IPS DF 6.9 (cell line): ENCODE measurements around the gene HES6.

Source experiments
- DNase-seq: peaks from one replicate; pipeline ENCODE4 v3.0.0-alpha.2; 2013; ENCODE audit warnings: low read depth, low spot score
- H3K27ac ChIP-seq: one replicate; pipeline ENCODE4 v1.5.1; 2013; ENCODE audit warnings: low read length, control low read depth
- H3K27me3 ChIP-seq: 2 replicates; pipeline ENCODE4 v1.6.1; 2013; ENCODE audit warnings: mild to moderate bottlenecking, low read length; ENCODE audit not compliant: control insufficient read depth, insufficient read depth
- H3K36me3 ChIP-seq: 2 replicates; pipeline ENCODE4 v1.6.1; 2013; ENCODE audit warnings: low read length; ENCODE audit not compliant: control insufficient read depth, insufficient read depth
- H3K4me1 ChIP-seq: 2 replicates; pipeline ENCODE4 v1.6.1; 2013; ENCODE audit warnings: low read length; ENCODE audit not compliant: control insufficient read depth, insufficient read depth
- H3K4me3 ChIP-seq: 2 replicates; pipeline ENCODE4 v1.5.1; 2013; ENCODE audit warnings: mild to moderate bottlenecking, low read length
- H3K9me3 ChIP-seq: 2 replicates; pipeline ENCODE4 v1.6.1; 2013; ENCODE audit warnings: low read length, inconsistent platforms; ENCODE audit not compliant: control insufficient read depth, insufficient read depth
- WGBS: extraction: QIAGEN DNeasy Blood & Tissue Kit; methylation state at CpG from one replicate; pipeline ENCODE4 v1.1.7; 2013; ENCODE audit warnings: mixed read lengths, missing lambda C conversion rate; ENCODE audit not compliant: insufficient read length, insufficient coverage; 5-methylcytosine and 5-hydroxymethylcytosine counted together

Gene HES6

DNA sequence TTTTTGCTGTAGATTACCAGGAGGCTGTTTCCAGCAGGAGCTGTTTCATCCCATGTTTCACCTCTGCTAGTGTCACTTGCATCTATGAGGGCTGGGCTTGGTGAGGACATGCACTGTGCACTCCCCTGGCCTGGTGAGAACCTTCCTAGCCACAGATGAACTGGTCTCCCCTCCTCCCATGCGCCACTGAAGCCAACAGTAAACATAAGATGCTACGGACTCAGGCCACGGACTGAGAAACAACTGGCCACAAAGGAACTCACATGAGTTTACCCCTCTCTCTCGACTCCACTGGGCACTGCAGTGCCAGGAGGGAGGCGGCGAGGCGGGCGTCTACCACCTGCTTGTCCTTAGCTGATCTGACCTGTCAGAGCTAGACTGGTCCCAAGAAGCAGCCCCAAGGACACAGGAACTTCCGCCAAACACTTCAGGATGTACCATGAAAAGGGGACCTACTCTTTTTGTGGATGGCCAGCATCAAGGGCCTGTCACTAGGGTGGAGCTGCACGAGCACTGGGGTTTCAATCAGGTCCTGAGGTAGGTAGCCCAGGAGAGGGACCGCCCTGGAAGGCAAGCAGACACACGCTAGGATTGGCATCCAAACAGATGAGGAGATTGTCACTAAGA lies 22.8 kb upstream of the HES6 start:
- Histone ChIP-seq H3K36me3 (no peaks in the 10 kb centered on the region), H3K4me3 (no peak overlapping the region), H3K9me3 (no peaks in the 10 kb centered on the region), H3K4me1 (no peaks in the 10 kb centered on the region), H3K27me3 (no peaks in the 10 kb centered on the region), H3K27ac (no peak overlapping the region)
- WGBS, result no CpG with 5 or more reads among the region's 12 CpGs
- no peak for DNase-seq

DNA sequence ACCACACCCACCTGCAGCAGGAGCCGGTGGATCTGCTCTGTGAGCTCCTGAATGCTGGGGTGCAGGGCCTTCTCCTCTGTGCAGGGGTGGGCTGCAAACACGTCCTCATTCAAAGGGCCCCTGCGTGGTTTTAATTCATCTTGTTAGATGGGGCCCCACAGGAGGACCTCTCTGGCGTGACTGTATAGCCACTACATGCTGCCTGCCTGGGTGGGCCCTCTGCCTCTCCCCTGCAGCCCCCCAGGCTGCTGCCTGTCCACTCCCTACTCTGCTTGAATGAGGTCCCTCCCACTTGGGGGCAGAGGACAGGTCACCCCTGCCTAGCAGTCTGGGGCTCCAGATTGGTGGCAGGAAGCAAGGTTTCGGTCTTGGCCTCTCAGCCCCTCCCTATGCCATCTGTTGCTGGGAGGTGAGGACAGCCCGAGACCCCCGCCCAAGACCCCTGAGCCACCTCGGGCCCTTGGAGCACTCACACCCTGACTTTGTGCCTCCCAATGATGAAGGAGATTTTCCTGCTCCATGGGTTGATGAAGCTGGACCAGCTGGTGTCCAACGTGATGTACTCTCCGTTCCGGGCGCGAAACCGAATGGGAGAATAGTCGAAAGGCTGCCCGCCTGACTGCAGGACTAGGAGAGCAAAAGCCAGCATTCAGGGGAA lies 22.0 kb upstream of the HES6 start:
- H3K27ac ChIP-seq, result no peak overlapping the region
- no peaks in the 10 kb centered on the region for H3K4me1 ChIP-seq
- H3K27me3 ChIP-seq, result no peaks in the 10 kb centered on the region
- no peak overlapping the region for H3K4me3 ChIP-seq
- WGBS, result no CpG with 5 or more reads among the region's 16 CpGs
- no peaks in the 10 kb centered on the region; the same call in 1 of the 2 replicates for H3K36me3 ChIP-seq
- H3K9me3 ChIP-seq, result no peaks in the 10 kb centered on the region
- no peak for DNase-seq

DNA sequence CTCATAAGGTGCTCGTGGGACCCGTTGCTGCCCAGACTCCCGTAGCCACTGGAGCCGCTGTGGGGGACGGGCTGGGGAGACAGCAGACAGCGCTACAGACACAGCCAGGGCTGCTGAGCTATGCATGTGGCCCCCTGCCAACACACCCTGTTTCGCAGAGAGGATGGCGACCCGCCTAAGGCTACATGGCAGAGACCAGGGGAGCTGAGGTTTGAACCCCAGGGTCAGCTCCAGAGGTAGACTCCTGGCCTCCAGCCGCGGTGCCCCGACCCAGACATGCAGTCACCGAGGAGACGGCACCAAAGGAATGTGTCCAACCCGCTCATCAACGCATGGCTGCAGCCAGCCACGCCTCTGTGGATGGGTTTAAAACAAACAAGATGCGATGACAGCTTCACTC lies 21.0 kb upstream of the HES6 start:
- DNase-seq, result no peak
- H3K27me3 ChIP-seq, result no peaks in the 10 kb centered on the region
- no peak overlapping the region for H3K27ac ChIP-seq
- no peak overlapping the region for H3K4me3 ChIP-seq
- H3K36me3 ChIP-seq, result no peaks in the 10 kb centered on the region; the same call in 1 of the 2 replicates
- no CpG with 5 or more reads among the region's 18 CpGs for WGBS
- no peaks in the 10 kb centered on the region for H3K9me3 ChIP-seq
- no peaks in the 10 kb centered on the region for H3K4me1 ChIP-seq

DNA sequence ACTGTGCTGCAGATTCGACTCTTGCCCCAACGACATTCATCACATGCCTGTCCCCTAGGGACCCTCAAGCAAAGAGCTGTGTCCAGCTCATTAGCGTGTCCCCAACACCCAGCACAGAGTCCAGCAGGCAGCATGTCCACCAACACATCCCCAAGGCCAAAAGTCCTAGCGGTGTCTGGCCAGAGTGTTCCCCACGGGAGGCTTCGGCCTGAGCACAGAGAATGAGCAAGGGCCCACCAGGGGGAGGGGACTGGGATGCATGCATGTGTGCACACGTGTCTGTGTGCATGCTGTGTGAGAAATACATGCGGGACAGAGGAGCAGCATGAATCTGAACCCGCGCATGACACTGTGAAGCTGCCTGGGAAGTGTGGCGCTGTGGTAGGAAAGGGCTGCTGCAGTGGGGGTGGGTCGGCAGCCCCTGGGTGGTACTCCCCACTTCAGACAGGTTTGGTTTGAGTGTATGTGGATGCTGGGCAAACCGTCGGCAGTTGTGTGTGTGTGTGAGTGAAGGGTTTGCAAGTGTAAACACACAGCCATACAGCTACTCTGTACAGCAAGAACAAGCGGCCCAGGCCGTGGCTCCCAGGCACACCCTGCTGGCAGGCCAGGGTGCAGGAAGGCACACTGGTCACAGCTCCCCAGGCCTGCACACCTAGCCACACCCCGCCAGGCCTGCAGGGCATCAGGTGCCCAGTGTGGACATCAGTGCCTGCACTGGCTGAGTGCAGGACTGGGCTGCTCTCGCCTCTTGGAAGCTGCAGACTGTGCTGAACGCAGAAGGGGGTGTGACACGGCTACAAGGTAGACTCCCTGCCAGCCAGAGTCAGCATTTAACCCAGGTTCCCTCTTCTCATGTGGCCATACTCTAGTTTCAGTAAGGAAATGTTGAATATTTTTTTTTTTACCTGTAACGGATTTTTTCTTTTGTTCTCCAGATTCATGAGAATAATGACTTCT lies 19.5 kb upstream of the HES6 start:
- no peak overlapping the region for H3K4me3 ChIP-seq
- H3K36me3 ChIP-seq, result no peaks in the 10 kb centered on the region; the same call in 1 of the 2 replicates
- no peak overlapping the region for H3K27ac ChIP-seq
- no peaks in the 10 kb centered on the region for H3K4me1 ChIP-seq
- WGBS, result no CpG with 5 or more reads among the region's 21 CpGs
- no peaks in the 10 kb centered on the region for H3K9me3 ChIP-seq
- no peak for DNase-seq
- H3K27me3 ChIP-seq, result no peaks in the 10 kb centered on the region

DNA sequence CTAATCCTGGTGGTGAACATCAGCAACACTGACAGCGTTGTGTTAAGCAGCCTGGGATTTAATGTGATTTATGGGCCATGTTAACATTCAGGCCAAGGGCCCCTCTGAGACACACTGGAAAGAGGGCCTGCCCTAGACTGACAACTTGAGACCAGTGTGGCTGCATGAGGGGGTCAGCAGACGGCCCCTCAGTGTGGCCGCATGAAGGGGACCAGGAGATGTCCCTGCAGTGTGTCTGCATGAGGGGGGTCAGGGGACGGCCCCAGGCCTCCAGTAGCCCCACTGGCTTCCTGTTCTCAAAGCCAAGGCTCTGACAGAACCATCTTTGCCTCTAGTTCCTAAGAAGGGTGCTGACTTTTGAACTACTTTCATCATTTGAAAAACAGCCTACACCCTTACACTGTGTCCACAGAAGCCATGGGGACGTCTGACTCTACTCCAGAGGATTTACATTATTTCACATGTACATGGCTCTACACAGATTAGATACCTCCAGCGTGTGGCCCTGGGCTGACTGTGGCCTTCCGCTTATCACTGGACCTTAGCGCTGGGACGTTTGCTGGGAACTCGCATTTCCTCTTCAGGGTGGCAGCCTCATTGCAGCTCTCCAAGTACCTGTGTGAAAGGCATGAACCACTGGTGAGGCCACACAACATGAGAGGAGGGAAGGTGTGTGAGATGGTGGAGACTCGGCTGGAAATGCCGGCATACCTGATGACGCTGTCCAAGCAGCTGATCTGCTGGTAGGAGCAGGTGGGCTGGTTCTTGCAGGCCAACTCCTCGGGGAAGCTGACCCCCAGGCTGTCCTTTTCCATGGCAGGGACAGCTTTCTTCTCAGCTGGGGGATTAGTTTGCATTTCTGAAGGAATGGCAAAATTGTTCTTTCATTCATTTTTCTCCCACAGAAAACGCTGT lies 18.2 kb upstream of the HES6 start:
- no CpG with 5 or more reads among the region's 15 CpGs for WGBS
- no peaks in the 10 kb centered on the region for H3K27me3 ChIP-seq

DNA sequence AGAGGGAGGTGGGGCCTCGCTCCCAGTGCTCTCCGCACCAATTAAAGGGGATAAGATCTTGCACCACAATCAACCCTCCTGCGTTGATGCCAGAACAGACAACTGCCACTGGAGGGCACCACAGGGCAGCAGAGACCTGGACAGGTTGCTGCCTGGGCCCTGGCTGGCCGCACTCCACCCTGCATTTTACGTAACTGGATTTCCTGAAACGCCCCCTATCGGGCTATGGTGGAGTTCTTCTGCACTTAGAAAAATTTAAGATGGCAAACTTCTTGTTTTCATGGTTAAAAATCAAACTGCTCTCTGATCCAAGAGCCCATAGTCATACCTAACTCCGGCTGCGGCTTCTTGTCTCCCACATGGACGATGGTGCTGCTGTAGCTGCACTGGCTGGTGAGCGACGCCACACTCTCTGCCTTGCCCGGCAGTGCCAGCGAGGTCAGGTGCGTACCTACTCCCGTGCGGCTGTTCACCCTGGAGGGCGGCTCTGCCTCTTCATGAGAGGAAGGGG lies 16.8 kb upstream of the HES6 start:
- no peaks in the 10 kb centered on the region; the same call in 1 of the 2 replicates for H3K36me3 ChIP-seq
- DNase-seq, result peak; percentile 92
- H3K27ac ChIP-seq, result no peak overlapping the region
- WGBS, result no CpG with 5 or more reads among the region's 18 CpGs
- no peak overlapping the region for H3K4me3 ChIP-seq
- no peaks in the 10 kb centered on the region for H3K9me3 ChIP-seq
- no peaks in the 10 kb centered on the region for H3K4me1 ChIP-seq
- H3K27me3 ChIP-seq, result no peaks in the 10 kb centered on the region

More for the DNA sequence above, 18.2 kb upstream of the HES6 start:
- no peaks in the 10 kb centered on the region; the same call in 1 of the 2 replicates for H3K36me3 ChIP-seq
- H3K4me3 ChIP-seq, result no peak overlapping the region
- no peak for DNase-seq
- H3K9me3 ChIP-seq, result no peaks in the 10 kb centered on the region
- H3K4me1 ChIP-seq, result no peaks in the 10 kb centered on the region
- no peak overlapping the region for H3K27ac ChIP-seq

DNA sequence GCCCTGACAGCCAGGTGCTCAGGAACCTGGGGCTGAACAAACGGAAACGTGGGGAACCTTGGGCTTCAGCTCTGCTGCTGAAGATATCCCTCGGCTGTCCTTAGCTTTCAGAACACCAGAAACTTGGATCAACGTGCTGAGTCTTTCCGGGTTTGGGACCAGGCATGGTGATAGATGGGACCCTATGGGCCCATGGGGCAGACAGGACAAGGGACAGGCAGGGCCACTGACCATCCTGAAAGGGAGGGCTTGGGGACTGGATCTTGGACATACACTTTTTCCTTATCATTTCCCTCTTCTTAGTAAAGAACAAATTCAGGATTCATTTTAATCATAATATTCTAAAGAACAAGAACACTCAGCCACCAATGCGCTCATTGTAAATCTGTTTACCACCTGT lies 16.3 kb upstream of the HES6 start:
- no peak for DNase-seq
- Histone ChIP-seq H3K36me3 (no peaks in the 10 kb centered on the region; the same call in 1 of the 2 replicates), H3K27me3 (no peaks in the 10 kb centered on the region), H3K4me3 (no peak overlapping the region), H3K4me1 (no peaks in the 10 kb centered on the region), H3K27ac (no peak overlapping the region), H3K9me3 (no peaks in the 10 kb centered on the region)
- no CpG with 5 or more reads among the region's 6 CpGs for WGBS

DNA sequence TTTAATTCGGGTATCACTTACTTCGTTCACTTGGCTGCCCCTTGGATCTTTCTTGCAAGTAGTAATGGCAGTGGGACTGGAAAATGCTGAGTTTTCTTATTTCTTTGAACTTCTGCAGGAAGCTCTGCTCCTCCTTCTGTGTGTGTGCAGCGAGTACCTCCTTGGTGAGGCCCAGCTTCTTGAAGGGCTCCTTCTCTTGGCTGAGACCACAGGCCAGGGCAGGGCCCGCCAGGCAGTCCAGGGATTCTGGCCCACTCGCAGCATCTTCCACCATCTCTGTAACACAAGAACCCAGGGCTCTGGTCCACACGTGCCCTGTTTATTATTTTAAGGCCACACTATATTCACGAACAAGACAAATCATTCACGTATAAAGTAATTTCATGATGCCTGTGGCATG lies 15.8 kb upstream of the HES6 start:
- no peak for DNase-seq
- Histone ChIP-seq H3K4me3 (no peak overlapping the region), H3K9me3 (no peaks in the 10 kb centered on the region), H3K4me1 (no peaks in the 10 kb centered on the region), H3K27ac (no peak overlapping the region), H3K36me3 (no peaks in the 10 kb centered on the region; the same call in 1 of the 2 replicates), H3K27me3 (no peaks in the 10 kb centered on the region)
- WGBS, result no CpG with 5 or more reads among the region's 8 CpGs

DNA sequence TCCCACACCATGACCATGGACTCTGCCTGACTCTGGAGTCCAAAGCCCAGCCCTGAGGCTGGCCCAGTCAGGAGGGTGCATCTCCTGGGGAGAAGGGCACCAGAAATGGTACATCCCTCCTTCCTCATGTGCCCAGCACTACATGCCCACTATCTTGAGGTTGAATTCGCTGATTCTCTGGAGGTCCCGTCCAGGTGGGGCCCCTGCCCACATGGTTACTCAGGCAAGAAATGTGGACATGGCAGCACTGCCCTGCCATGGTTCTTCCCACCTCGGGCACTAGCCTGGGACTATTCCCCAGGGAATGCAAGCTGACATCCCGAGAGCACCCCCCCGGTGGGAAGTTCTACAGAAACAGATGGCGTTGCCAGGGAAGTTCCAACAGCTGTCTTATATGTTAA lies 15.3 kb upstream of the HES6 start:
- DNase-seq, result no peak
- no peaks in the 10 kb centered on the region for H3K9me3 ChIP-seq
- WGBS, result no CpG with 5 or more reads among the region's 6 CpGs
- no peak overlapping the region for H3K4me3 ChIP-seq
- H3K36me3 ChIP-seq, result no peaks in the 10 kb centered on the region; the same call in 1 of the 2 replicates
- no peaks in the 10 kb centered on the region for H3K4me1 ChIP-seq
- no peaks in the 10 kb centered on the region for H3K27me3 ChIP-seq
- no peak overlapping the region for H3K27ac ChIP-seq
